Gastroesophageal sphincter (tissue), 4 donors: ENCODE results near the gene TADA1. TPM values are rescaled to one million over a fixed set of nuclear protein-coding genes. Genes with fewer than 3 reads are reported as not detected.
A peak's percentile ranks its signal among the peaks of the same experiment; 100 is the strongest.

ENCODE experiments used
- ATAC-seq: fragments of 150-250 bp; one replicate; pipeline ENCODE4 v1.9.1; 2016; ENCODE audit warnings: mild to moderate bottlenecking, moderate library complexity
- H3K27ac ChIP-seq, 4 donors: fragments of 200-600 bp; sonication (generic) in 3 of 4; 1 replicate in 3 of 4; 2 replicates in 1 of 4; pipeline ENCODE4 v1.5.1; 2016 to 2019
- H3K27me3 ChIP-seq: fragments of 200-600 bp; sonication (generic); one replicate; pipeline ENCODE4 v1.5.1; 2019
- H3K36me3 ChIP-seq, 2 donors: fragments of 200-600 bp; sonication (generic); one replicate each; pipeline ENCODE4 v1.5.1; 2019; ENCODE audit warnings: control low read depth in 1 of 2
- H3K4me1 ChIP-seq, 3 donors: fragments of 200-600 bp; sonication (generic); 1 replicate in 2 of 3; 2 replicates in 1 of 3; pipeline ENCODE4 v1.5.1; 2016 to 2019; ENCODE audit warnings: control low read depth in 2 of 3
- H3K4me3 ChIP-seq, 2 donors: fragments of 200-600 bp; sonication (generic); one replicate each; pipeline ENCODE4 v1.5.1; 2019; ENCODE audit warnings: mild to moderate bottlenecking in 1 of 2, moderate library complexity in 1 of 2
- H3K9me3 ChIP-seq, 3 donors: fragments of 200-600 bp; sonication (generic); one replicate each; pipeline ENCODE4 v1.5.1; 2017 to 2019; ENCODE audit warnings: control low read depth in 2 of 3
- EP300 ChIP-seq: sonication (generic); formaldehyde crosslinking; IDR thresholded peaks from one replicate; pipeline ENCODE4 v1.6.1; 2017; ENCODE audit warnings: antibody characterized with exemption, mild to moderate bottlenecking
- POLR2A ChIP-seq, 2 donors: fragments of 450-650 bp; IDR thresholded peaks; one replicate each; pipeline ENCODE4 v1.6.1; 2017; ENCODE audit warnings: antibody characterized with exemption in 2 of 2, mild to moderate bottlenecking in 2 of 2, moderate library complexity in 1 of 2
- POLR2AphosphoS5 ChIP-seq: sonication (generic); formaldehyde crosslinking; IDR thresholded peaks from one replicate; pipeline ENCODE4 v1.6.1; 2017; ENCODE audit warnings: antibody characterized with exemption
- WGBS, 2 donors: methylation state at CpG; one replicate each; pipeline ENCODE4 v1.1.5; 2018; ENCODE audit warnings: low coverage in 1 of 2; 5-methylcytosine and 5-hydroxymethylcytosine counted together
- total RNA-seq, 4 donors: library from RNA; depleted of rRNA; stranded (reverse); fragments of >200 nt; gene quantifications; one replicate each; pipeline ENCODE4 v1.1.0, GENCODE V29; 2016
- TF ChIP-seq, protein P1 (sequence below), 4 experiments: fragments of 200-600 bp in 2 of 4; fragments of 450-650 bp in 2 of 4; sonication (generic) in 1 of 4; IDR thresholded peaks; one replicate each; pipeline ENCODE4 v1.5.1; 2017 to 2019; ENCODE audit warnings: antibody characterized with exemption in 4 of 4, mild to moderate bottlenecking in 2 of 4, moderate library complexity in 2 of 4

Gene TADA1
- total RNA-seq, 4 donors from 2014 or later, result 9.5 to 16.2 (median 13.6) TPM

DNA sequence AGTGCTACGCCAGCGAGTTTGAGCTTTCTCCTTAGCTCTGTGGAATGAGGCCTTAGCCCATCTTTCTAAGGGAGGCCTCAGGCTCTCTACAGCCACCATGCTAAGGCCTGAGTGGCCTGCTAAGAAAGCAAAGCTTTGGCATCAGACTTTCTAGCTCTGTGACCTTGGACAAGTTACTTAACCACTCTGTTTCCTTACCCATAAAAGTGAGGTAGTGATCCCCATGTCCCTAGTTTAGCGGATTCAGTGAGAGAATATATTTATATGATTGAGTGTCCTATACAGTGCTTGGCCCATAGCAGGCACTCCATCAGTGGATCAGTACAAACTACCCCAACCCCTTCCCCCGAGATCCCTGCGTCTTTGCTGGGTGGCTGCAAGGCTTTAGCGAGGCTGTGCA is 32.7 kb downstream of the TADA1 start:
- Histone ChIP-seq H3K27ac (peak overlapping the region in 3 of 4 donors; percentile 65 to 72 (median 70)), H3K4me1 (peaks cover 8 to 91% (median 31%) of the 10 kb centered on the region in 3 donors), H3K4me3 (no peak overlapping the region), H3K36me3 (peaks cover 0 to 70% of the 10 kb centered on the region in 2 donors), H3K27me3 (no peaks in the 10 kb centered on the region), H3K9me3 (no peaks in the 10 kb centered on the region)
- WGBS, 2 donors, result 84 to 87% methylated on average over 3 to 5 of the region's 6 CpGs
- ATAC-seq, result no peak
- TF ChIP-seq, protein P1, sequence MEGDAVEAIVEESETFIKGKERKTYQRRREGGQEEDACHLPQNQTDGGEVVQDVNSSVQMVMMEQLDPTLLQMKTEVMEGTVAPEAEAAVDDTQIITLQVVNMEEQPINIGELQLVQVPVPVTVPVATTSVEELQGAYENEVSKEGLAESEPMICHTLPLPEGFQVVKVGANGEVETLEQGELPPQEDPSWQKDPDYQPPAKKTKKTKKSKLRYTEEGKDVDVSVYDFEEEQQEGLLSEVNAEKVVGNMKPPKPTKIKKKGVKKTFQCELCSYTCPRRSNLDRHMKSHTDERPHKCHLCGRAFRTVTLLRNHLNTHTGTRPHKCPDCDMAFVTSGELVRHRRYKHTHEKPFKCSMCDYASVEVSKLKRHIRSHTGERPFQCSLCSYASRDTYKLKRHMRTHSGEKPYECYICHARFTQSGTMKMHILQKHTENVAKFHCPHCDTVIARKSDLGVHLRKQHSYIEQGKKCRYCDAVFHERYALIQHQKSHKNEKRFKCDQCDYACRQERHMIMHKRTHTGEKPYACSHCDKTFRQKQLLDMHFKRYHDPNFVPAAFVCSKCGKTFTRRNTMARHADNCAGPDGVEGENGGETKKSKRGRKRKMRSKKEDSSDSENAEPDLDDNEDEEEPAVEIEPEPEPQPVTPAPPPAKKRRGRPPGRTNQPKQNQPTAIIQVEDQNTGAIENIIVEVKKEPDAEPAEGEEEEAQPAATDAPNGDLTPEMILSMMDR (IDR thresholded peaks at IDR 0.05), result no peak

DNA sequence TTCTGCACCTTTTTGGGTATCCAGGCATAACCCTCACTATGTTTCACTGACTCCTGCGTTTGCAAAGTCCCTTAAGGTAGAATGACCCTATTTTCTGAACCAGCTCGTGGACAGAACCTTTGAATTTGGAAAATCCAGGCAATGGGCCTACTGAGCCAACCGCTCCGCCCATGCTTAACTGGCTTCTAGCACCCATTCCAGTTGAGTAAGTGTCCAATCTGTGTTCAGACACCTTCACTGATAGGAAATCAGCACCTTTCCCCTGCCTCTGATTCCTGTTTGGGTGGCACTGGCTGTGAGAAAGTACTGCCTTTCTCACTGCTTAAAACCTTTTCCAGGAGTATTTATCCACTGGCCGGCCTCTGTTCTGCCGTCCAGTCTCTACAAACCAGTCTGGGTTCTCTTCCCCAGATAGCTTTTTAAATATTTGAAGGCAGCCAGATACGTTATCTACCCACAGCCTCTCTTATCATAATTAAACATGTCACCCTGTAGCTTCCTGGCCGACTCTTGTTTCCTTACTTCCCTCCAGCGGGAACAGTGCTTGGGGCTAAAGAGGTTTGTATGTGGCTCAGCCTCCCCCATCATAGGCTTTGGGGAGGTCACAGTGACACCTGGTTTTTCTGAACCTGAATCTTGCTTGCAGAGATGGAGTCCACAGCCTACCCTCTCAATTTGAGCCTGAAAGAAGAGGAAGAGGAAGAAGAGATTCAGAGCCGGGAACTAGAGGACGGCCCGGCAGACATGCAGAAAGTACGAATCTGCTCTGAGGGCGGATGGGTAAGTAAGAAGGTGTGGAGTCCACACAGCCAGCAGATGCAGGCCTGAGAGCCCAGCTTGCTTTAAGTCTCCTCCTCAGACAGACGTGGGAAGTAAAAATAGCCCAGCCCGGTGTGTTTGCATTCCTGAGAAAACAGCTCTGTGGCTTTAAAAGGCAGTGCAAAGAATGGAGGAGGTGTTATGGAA is 35.5 kb downstream of the TADA1 start:
- Histone ChIP-seq H3K27me3 (no peaks in the 10 kb centered on the region), H3K9me3 (no peaks in the 10 kb centered on the region), H3K4me3 (peak overlapping the region; percentile 55 to 78), H3K27ac (peak overlapping the region; percentile 26 to 95 (median 92)), H3K36me3 (peaks cover 0 to 43% of the 10 kb centered on the region in 2 donors), H3K4me1 (peaks cover 8 to 67% (median 29%) of the 10 kb centered on the region in 3 donors)
- ATAC-seq, result no peak
- TF ChIP-seq EP300, result no peak
- TF ChIP-seq POLR2AphosphoS5, result no peak
- TF ChIP-seq POLR2A (IDR thresholded peaks at IDR 0.05), result no peak
- TF ChIP-seq, protein P1 (IDR thresholded peaks at IDR 0.05), result no peak
- WGBS, 2 donors, result 34 to 40% methylated on average over 12 to 15 of the region's 16 CpGs

DNA sequence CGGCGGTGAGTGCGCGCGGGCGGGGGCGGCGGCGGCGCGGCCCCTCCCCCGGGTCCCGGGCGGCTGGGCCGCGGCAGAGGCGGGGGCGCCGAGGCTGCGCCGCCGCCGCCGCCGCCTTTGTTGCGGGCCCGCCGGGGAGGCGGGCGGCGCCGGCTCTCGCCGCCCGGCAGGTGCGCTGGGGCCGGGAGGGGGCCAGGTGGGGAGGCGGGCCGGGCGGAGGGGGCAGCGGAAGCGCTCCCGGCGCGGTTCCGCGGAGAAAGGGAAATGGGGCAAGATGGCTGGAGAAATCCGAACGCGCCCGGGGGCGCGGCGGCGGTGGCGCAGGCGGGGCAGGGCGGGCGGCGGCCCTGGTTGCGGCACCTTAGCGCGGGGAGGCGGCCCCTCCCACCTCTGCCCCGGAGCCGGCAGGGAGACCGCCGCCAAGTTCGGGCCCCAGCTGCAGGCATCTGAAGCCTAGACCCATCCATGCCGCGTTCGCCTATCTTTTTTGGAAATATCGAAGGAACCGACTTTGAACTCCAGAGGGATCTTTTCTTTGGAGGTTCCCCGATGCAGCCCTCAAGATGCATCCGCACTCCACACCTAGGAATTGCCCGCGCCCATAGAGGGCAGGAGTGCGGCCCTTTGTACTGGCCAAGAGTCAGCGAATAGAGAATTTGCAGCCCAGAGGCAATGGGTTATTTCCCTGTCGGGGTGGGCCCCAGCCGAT is 36.3 kb downstream of the TADA1 start:
- Histone ChIP-seq H3K27ac (peak overlapping the region; percentile 26 to 95 (median 92)), H3K4me1 (peaks cover 8 to 59% (median 29%) of the 10 kb centered on the region in 3 donors), H3K27me3 (no peaks in the 10 kb centered on the region), H3K36me3 (peaks cover 0 to 37% of the 10 kb centered on the region in 2 donors), H3K9me3 (no peaks in the 10 kb centered on the region), H3K4me3 (peak overlapping the region; percentile 55 to 78)
- peak; percentile 51 for ATAC-seq
- TF ChIP-seq, protein P1 (IDR thresholded peaks at IDR 0.05), result peak in 2 of 4 experiments; percentile 9 to 44
- TF ChIP-seq POLR2A (IDR thresholded peaks at IDR 0.05) (no peak), POLR2AphosphoS5 (no peak), EP300 (no peak)
- WGBS, 2 donors, result 0% methylated on average over 1 of the region's 82 CpGs; no CpG with 5 or more reads in 1 of the 2 donors

DNA sequence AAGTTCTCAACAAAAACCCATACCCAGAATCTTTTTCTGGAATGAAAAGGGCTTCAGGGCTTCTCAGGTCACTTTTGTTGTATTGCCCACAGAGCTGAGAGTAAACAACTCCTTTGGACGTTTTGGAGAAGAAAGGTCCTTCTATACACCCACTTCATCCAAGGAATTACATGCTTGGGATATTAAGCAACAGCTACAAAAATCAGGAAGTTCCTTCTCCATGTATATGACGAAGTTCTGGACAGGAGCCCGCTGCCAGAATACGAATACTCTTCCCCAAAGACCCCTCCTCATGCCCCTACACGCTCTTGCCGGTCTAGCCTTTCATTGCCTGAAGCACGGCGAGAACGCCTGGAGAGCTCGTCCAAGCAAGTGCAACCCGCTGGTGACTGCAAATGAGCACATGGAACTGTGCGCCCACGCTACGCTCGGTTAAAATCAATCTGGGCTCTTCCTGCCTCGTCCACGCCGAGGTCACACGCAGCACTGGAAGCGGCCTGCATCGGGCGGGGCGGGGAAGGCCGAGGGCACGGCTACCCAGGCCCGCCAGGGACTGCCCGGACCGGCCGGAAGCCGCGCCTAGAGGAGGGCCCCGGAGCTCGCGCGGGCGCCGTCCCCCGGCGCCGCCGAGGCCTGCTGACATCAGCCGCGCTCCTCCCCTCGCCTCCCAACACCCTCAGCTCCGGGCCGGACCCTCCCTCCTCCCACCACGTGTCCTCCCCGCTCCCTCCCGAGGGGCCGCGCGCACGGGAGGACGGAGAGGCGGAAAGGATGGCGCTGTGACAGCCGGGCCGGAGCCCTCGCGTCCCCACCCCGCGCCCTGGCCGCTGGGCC is 37.1 kb downstream of the TADA1 start, which contains the start of gene POGK:
TSS of gene POGK (plus strand) at position 710 of the 834 bp plus-strand sequence. CDS start 1,482 bp downstream, outside the sequence.
- Histone ChIP-seq H3K4me3 (peak within 1 kb of the TSS; percentile 55 to 78), H3K27ac (peak within 1 kb of the TSS; percentile 68 to 95 (median 92)), H3K4me1 (peaks cover 8 to 51% (median 24%) of the 10 kb centered on the region in 3 donors), H3K36me3 (peaks cover 0 to 31% of the 10 kb centered on the region in 2 donors), H3K9me3 (no peaks in the 10 kb centered on the region), H3K27me3 (no peaks in the 10 kb centered on the region)
- TF ChIP-seq EP300 (no peak), POLR2A (IDR thresholded peaks at IDR 0.05) (peak; percentile 71 to 80), POLR2AphosphoS5 (peak; percentile 73)
- TF ChIP-seq, protein P1 (IDR thresholded peaks at IDR 0.05), result peak in 2 of 4 experiments; percentile 5 to 33
- WGBS, 2 donors, result 0% methylated on average over 8 of the region's 63 CpGs; no CpG with 5 or more reads in 1 of the 2 donors
- peak; percentile 98 for ATAC-seq
